SK-N-SH (cell line): Measurements from ENCODE around the gene PLAU. TPM values are rescaled to one million over a fixed set of nuclear protein-coding genes. Genes with fewer than 3 reads are reported as not detected.
A peak's percentile ranks its signal among the peaks of the same experiment; 100 is the strongest.

ENCODE experiments used
- CTCF ChIA-PET: fragments of 300-600, 350-600 bp; formaldehyde crosslinking; extraction: SDS; loops from one replicate; lab custom pipeline; 2021; lab: Yijun Ruan, JAX
- POLR2A ChIA-PET: fragments of 350-600 bp; sonication (Branson Sonifier 250); formaldehyde crosslinking; extraction: SDS; loops from one replicate; lab custom pipeline; 2020; ENCODE audit warnings: antibody characterized with exemption, inconsistent platforms; lab: Yijun Ruan, JAX
- DNase-seq: peaks from one replicate; pipeline ENCODE4 v3.0.0; 2012
- H2AFZ ChIP-seq: fragments of 200-600 bp; sonication (generic); 2 replicates; pipeline ENCODE4 v1.8.1; 2016; ENCODE audit warnings: antibody characterized with exemption, mild to moderate bottlenecking, low read depth
- H3F3A ChIP-seq: fragments of 200-600 bp; sonication (generic); replicated peaks from 2 replicates; pipeline ENCODE3; 2016; ENCODE audit warnings: antibody characterized with exemption, mild to moderate bottlenecking; ENCODE audit not compliant: insufficient read depth
- H3K27ac ChIP-seq, 2 experiments: fragments of 200-500 bp in 1 of 2; fragments of 200-600 bp in 1 of 2; sonication (Bioruptor generic) in 1 of 2; sonication (generic), shearing (Covaris generic) in 1 of 2; 2 replicates each; pipeline versions ENCODE4 v1.5.1 to v1.6.1; 2014 to 2016; ENCODE audit warnings: low read depth in 2 of 2, inconsistent platforms in 1 of 2, low read length in 1 of 2, mild to moderate bottlenecking in 1 of 2, mixed read lengths in 1 of 2
- H3K27me3 ChIP-seq: fragments of 200-600 bp; sonication (generic), shearing (Covaris generic); 2 replicates; pipeline ENCODE4 v1.6.1; 2016; ENCODE audit warnings: mixed run types; ENCODE audit not compliant: insufficient read depth
- H3K36me3 ChIP-seq, 2 experiments: fragments of 200-500 bp in 1 of 2; fragments of 200-600 bp in 1 of 2; sonication (Bioruptor generic) in 1 of 2; sonication (generic) in 1 of 2; replicated peaks in 1 of 2; 2 replicates each; pipeline versions ENCODE3 to v1.5.1; 2014 to 2016; ENCODE audit warnings: low read length in 1 of 2, mild to moderate bottlenecking in 1 of 2; ENCODE audit not compliant: insufficient read depth in 2 of 2, control insufficient read depth in 1 of 2
- H3K4me1 ChIP-seq, 2 experiments: fragments of 200-500 bp in 1 of 2; fragments of 200-600 bp in 1 of 2; sonication (Bioruptor generic) in 1 of 2; sonication (generic), shearing (Covaris generic) in 1 of 2; 2 replicates each; pipeline versions ENCODE4 v1.5.1 to v1.6.1; 2014 to 2016; ENCODE audit warnings: low read depth in 1 of 2, low read length in 1 of 2, mixed run types in 1 of 2; ENCODE audit not compliant: insufficient read depth in 2 of 2, control insufficient read depth in 1 of 2
- H3K4me2 ChIP-seq: fragments of 200-600 bp; sonication (generic), shearing (Covaris generic); 2 replicates; pipeline ENCODE4 v1.6.1; 2017; ENCODE audit warnings: mixed run types
- H3K4me3 ChIP-seq, 2 experiments: fragments of 200-500 bp in 1 of 2; fragments of 200-600 bp in 1 of 2; sonication (Bioruptor generic) in 1 of 2; sonication (generic), shearing (Covaris generic) in 1 of 2; 2 replicates each; pipeline versions ENCODE4 v1.5.1 to v1.8.1; 2014 to 2016; ENCODE audit warnings: low read depth in 2 of 2, inconsistent platforms in 1 of 2, low read length in 1 of 2, mild to moderate bottlenecking in 1 of 2, mixed read lengths in 1 of 2, moderate library complexity in 1 of 2
- H3K79me2 ChIP-seq: fragments of 200-600 bp; sonication (generic); 2 replicates; pipeline ENCODE4 v1.8.1; 2017; ENCODE audit warnings: mild to moderate bottlenecking; ENCODE audit not compliant: insufficient read depth
- H3K9ac ChIP-seq: fragments of 200-600 bp; sonication (generic); 2 replicates; pipeline ENCODE4 v1.6.1; 2017; ENCODE audit warnings: mixed run types
- H3K9me2 ChIP-seq: fragments of 200-600 bp; sonication (generic); 2 replicates; pipeline ENCODE4 v1.6.1; 2017; ENCODE audit warnings: mixed run types
- H3K9me3 ChIP-seq: fragments of 200-600 bp; sonication (generic); 2 replicates; pipeline ENCODE4 v1.6.1; 2017; ENCODE audit warnings: mixed run types, mild to moderate bottlenecking, moderate library complexity
- H4K20me1 ChIP-seq: fragments of 200-600 bp; sonication (generic); 2 replicates; pipeline ENCODE4 v1.6.1; 2017; ENCODE audit warnings: mild to moderate bottlenecking, mixed run types; ENCODE audit not compliant: insufficient read depth
- CHD2 ChIP-seq: fragments of 150-350 bp; IDR thresholded peaks from 2 replicates; pipeline ENCODE4 v1.6.1; 2018; ENCODE audit warnings: low read length; ENCODE audit not compliant: partially characterized antibody
- CTCF ChIP-seq: fragments of 200-600 bp; sonication (generic); IDR thresholded peaks from 2 replicates; pipeline ENCODE4 v1.6.1; 2017; ENCODE audit warnings: antibody characterized with exemption, mild to moderate bottlenecking, moderate library complexity
- FOXJ3 ChIP-seq: sonication (generic); formaldehyde crosslinking; IDR thresholded peaks from 2 replicates; pipeline ENCODE4 v1.5.1; 2020; ENCODE audit warnings: mild to moderate bottlenecking, missing genetic modification reagents
- FOXM1 ChIP-seq: IDR thresholded peaks from 2 replicates; pipeline ENCODE4 v1.4.0; 2012; ENCODE audit warnings: low read depth, mild to moderate bottlenecking
- MAX ChIP-seq: IDR thresholded peaks from 2 replicates; pipeline ENCODE4 v1.4.0; 2012; ENCODE audit warnings: low read depth
- NFIC ChIP-seq: IDR thresholded peaks from 2 replicates; pipeline ENCODE4 v1.4.0; 2012; ENCODE audit warnings: borderline replicate concordance
- PBX3 ChIP-seq: IDR thresholded peaks from 2 replicates; pipeline ENCODE4; 2012
- POLR2AphosphoS5 ChIP-seq: IDR thresholded peaks from 2 replicates; pipeline ENCODE4 v1.6.1; 2012; ENCODE audit warnings: low read depth, low read length
- REST ChIP-seq: IDR thresholded peaks from 2 replicates; pipeline ENCODE4 v1.6.1; 2012; ENCODE audit warnings: mild to moderate bottlenecking, low read depth, low read length, moderate library complexity
- SIN3A ChIP-seq: IDR thresholded peaks from 2 replicates; pipeline ENCODE4 v1.6.1; 2012; ENCODE audit warnings: low read depth, mild to moderate bottlenecking, low read length, moderate library complexity, borderline replicate concordance
- TAF1 ChIP-seq: IDR thresholded peaks from 2 replicates; pipeline ENCODE4 v1.6.1; 2012; ENCODE audit warnings: low read depth, mild to moderate bottlenecking, low read length, moderate library complexity, borderline replicate concordance
- YY1 ChIP-seq: IDR thresholded peaks from 2 replicates; pipeline ENCODE4 v1.4.0; 2012; ENCODE audit warnings: low read depth, mild to moderate bottlenecking
- WGBS: methylation state at CpG from one replicate; pipeline ENCODE4 v1.1.6; 2017; ENCODE audit warnings: low lambda C conversion rate; 5-methylcytosine and 5-hydroxymethylcytosine counted together
- polyA plus RNA-seq, 3 experiments: library from polyadenylated mRNA; depleted of rRNA; stranded (reverse); fragments of >200 nt; gene quantifications; 2 replicates each; pipeline ENCODE4 v1.2.3, GENCODE V29; 2012

PLAU gene
- polyA plus RNA-seq, 1 of the 3 experiments (the other 2 are of a cell fraction), result 200 TPM

GRCh38 chr10:73873838-73874215 lies 37.1 kb upstream of the PLAU start:
- H3K4me2 ChIP-seq, result peak overlapping the region; percentile 57; the same call in 1 of the 2 replicates
- no peaks in the 10 kb centered on the region for H3K9me2 ChIP-seq
- peaks cover 22% of the 10 kb centered on the region for H3F3A ChIP-seq
- H3K36me3 ChIP-seq, result peaks cover 9 to 32% of the 10 kb centered on the region in 2 experiments
- peaks cover 15 to 26% of the 10 kb centered on the region in 2 experiments; a peak in 3 of 4 replicates for H3K4me1 ChIP-seq
- H3K27me3 ChIP-seq, result no peaks in the 10 kb centered on the region
- ChIA-PET CTCF (interaction anchor here (1.0 to 37.3 kb wide), 4 partner anchors 9 to 66 kb away, joined by 3 to 753 read pairs (median 240); no protein-coding TSS in a partner anchor), POLR2A (interaction anchor here (2.1 kb wide), 1 partner anchor 11 kb away, joined by 5 read pairs; no protein-coding TSS in a partner anchor)
- H3K9ac ChIP-seq, result no peak overlapping the region
- H3K4me3 ChIP-seq, result peak overlapping the region; percentile 56 to 66
- H3K79me2 ChIP-seq, result peaks cover 41% of the 10 kb centered on the region
- no peak overlapping the region for H2AFZ ChIP-seq
- no peak for TF ChIP-seq NFIC
- no peak for TF ChIP-seq FOXM1
- no peak for TF ChIP-seq FOXJ3
- no peak for TF ChIP-seq PBX3
- H3K27ac ChIP-seq, result peak overlapping the region in 1 of 2 experiments; percentile 18; a peak in 1 of 4 replicates
- peak; percentile 80 for DNase-seq
- 2% methylated on average over 8 of the region's 39 CpGs for WGBS
- H3K9me3 ChIP-seq, result no peaks in the 10 kb centered on the region
- H4K20me1 ChIP-seq, result peaks cover 36% of the 10 kb centered on the region

- Histone ChIP-seq H3K9me2 (no peaks in the 10 kb centered on the region), H3K9me3 (no peaks in the 10 kb centered on the region), H3K4me3 (peak within 1 kb of the TSS; percentile 64 to 66), H3K9ac (peak within 1 kb of the TSS; percentile 25; the same call in 1 of the 2 replicates), H3K27ac (peak within 1 kb of the TSS in 1 of 2 experiments; percentile 74; a peak in 1 of 4 replicates), H3K27me3 (no peaks in the 10 kb centered on the region), H3K4me2 (peak within 1 kb of the TSS; percentile 88), H3F3A (peaks cover 22% of the 10 kb centered on the region), H2AFZ (peak within 1 kb of the TSS; percentile 92; the same call in 1 of the 2 replicates), H3K79me2 (peaks cover 34% of the 10 kb centered on the region), H3K4me1 (peaks cover 15 to 26% of the 10 kb centered on the region in 2 experiments; a peak in 3 of 4 replicates), H3K36me3 (peaks cover 7 to 26% of the 10 kb centered on the region in 2 experiments), H4K20me1 (peaks cover 33% of the 10 kb centered on the region)
- ChIA-PET CTCF (interaction anchor here (0.6 to 37.3 kb wide), 8 partner anchors 9 to 1362 kb away, joined by 3 to 753 read pairs (median 4); no protein-coding TSS in a partner anchor), POLR2A (interaction anchor here (2.1 kb wide), 1 partner anchor 12 kb away, joined by 5 read pairs; no protein-coding TSS in a partner anchor)
- 38% methylated on average over 5 of the region's 95 CpGs for WGBS
- DNase-seq, result peak; percentile 97
- no peak for TF ChIP-seq POLR2AphosphoS5
- TF ChIP-seq CHD2, result peak; percentile 98
- 0 out of 2 replicates have a peak, but pooled peaks have one; percentile 16 for TF ChIP-seq MAX
- TF ChIP-seq CTCF, result no peak
- no peak for TF ChIP-seq PBX3
- no peak for TF ChIP-seq YY1
- 0 out of 2 replicates have a peak, but pooled peaks have one; percentile 46 for TF ChIP-seq TAF1
- no peak for TF ChIP-seq REST
- peak; percentile 40; the same call in 1 of the 2 replicates for TF ChIP-seq SIN3A
These were observed 36.4 kb upstream of the PLAU start, which contains the start of gene CAMK2G for GRCh38 chr10:73874267-73875138. Gene CAMK2G (minus strand): TSS chr10:73874555. CDS start chr10:73874461, 94 bp downstream.
